Activated gamma-delta T cell treated with anti-CD3 and anti-CD28 coated beads, Interleukin-2, amount 50 U/mL, for 16 hours (primary cell): ENCODE data around the gene WNT8B.
A peak's percentile ranks its signal among the peaks of the same experiment; 100 is the strongest.

Experiments used
- DNase-seq: peaks from one replicate; pipeline ENCODE4 v3.0.0-alpha.2; 2020; ENCODE audit warnings: low read depth

The WNT8B gene

DNA sequence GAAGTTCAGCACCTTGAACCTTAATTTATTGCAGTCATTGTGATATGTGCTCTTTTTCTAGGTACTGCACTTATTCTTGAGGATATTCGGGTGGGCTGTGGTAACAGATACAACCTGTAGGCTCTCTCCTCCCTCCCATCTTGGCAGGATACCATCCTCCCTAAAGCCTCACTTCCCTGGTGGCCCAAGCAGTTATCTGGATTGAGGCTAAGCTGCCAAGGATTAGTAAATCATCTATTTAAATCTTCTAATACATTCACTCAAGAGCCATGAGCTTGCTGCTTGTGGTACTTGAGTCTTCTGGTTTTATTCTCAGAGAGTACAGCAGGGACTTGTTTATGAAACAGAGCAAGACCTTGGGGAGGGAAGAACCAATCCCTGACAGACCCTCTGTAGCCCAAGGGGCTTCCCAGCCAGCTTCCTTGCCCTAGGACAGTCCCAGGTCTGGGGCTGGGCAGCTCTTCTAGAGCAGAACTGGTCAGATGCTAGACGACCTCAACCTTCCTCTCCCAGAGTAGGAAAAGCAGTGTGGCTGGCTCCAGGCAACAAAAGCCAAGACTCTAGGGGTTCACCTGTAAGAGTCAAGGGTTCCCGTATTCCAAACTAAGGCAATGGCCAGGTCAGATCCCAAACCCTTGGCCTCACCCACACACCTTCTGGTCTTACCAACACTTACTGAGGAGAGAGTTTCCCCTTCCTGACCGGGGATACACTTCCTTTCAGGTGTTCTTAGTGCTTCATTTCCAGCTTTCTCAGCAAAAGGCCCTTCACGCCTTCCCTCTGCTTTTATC is 21.3 kb downstream of the WNT8B start:
- DNase-seq = no peak

DNA sequence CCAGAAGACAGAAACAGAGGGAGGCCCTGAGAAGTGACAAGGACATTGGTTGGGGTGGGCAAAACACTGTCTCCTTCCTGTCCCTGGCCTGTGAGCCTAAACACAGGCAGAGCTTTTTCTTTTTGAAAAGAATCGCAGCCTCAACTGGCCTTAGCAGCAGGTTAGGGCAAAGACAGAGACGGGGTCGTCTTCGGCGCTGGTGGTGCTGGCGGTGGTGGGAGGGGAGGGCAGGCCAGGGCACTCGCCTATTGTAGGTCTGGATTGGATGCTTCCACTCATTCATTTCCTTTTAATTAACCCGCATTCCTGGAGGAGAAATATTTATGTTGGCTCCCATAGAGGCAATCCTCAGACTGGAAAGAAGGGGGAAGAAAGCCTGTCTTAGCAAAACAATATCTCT is 22.6 kb downstream of the WNT8B start:
- DNase-seq = no peak

DNA sequence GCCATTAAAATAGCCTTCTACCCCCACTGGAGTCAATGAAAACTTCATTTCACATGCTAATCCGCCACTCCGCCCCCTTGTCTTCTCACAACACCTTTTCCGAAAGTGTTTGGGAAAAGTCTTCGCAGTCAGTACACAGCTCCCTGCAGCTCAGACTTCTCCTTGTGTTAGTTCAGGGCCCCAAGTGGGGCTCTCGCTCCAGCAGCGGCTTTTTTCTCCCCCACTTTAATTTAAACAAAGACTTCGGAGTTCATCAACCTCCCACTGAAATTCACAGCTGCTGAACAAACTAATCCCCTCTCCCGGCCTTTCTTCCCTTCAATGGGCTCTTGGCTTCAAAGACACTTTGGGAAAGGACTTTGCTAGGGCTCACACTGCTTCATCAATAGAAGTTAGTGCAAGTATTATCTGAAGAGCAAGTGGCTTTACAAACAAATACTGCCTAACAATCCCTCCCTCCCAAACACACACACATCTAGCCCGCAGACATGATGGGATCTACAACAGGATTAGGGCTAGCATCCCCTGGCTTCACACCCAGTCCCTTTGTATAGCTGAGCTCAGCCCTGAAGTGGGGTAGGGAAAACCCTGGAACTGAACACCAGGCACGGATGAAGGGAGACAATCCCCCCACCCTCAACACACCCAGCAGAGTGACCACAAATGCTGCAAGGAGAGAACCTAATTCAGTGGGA is 23.1 kb downstream of the WNT8B start:
- DNase-seq = no peak

DNA sequence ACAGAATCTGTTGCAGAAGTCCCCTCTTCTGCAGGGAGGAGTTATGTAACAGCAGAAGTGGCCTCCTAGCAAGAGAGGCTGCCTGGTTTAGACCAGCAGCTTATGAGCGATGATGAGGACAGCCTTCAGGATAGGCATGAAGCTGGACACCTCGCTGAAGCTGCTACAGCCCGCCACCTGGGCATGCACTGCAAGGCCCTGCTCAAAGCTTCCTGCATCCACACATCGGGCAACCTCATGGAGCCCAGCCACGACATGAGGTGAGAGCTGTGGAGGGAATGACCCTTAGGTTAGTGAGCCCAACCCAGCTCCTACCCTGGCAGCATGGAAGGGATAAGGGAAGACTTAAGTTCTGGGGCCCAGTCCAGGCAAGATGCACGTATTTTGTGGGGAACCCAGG is 24.7 kb downstream of the WNT8B start:
- DNase-seq = no peak

DNA sequence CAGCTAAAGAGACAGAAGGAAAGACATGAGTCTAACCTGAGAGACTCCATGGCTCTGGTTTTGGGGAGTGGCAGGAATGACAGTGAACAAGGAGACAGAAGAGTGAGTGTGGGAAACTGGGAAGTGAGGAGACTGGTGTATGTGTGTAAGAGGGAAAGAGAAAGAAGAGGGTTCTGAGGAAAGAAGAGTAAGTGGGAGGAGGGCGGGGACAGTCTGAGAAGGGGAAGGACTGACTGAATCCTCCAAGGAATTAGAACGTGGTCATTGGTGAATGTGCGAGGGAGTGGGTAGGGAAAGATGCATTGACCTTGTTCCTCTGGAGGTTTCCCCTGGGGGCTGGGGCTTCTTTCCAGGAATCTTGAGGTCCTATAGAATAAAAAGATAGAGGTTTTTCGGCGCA is 26.6 kb downstream of the WNT8B start:
- no peak for DNase-seq

DNA sequence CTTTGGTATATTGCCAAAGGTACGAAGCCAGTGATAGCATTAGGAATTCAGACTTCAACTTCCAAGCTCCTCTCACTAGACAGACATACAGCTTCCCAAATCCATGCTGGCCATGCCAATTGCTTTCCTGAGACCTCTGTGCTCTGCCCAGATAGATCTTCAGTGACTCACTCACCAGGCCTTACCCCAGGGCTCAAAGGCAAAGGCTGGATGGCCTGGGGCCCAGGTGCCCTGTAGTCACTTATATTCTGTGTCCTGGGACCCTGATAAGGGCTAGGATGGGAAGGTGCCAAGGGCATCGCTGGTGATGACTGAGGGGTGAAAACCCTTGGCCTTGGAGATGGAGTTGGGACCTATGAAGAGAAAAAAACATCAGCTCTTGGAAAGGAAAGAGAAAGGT is 27.7 kb downstream of the WNT8B start:
- DNase-seq = no peak

DNA sequence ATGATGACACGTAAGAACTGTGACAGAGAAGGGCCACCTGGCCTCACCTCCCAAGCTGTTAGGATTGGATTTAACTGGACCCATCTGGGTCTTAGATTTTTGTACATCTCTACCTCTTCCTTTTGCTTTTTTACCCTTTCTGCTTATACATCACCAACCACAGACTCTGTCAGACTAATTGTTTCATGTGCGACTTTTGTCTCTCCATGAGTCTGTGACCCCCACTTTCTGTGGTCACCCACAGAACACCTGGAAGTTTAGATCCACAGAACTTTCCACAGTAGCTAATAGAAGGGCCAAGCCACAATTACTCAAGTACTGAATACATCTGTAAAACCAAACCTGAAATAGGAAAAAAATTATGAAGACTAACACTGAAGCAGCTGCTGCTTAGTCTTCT is 33.8 kb downstream of the WNT8B start:
- DNase-seq = no peak

DNA sequence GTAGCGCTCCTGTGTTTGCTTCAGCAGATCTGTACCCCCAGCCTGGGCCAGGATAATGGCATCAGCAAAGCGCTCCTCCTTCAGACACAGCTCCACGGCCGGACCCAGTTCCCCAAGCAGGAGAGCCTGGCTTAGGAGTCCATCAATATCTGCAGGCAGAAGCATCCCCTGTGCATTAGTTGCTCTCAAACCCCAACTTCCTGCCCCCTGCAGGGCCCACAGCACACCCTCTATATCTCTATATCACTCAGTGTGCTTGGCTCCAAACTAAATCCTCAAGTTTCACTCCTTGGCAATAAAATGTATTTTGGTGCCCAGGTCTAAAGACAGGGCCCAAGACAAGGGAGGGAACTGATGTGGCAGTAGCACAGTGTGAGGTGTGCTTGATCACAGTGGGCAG is 35.2 kb downstream of the WNT8B start:
- DNase-seq = no peak

DNA sequence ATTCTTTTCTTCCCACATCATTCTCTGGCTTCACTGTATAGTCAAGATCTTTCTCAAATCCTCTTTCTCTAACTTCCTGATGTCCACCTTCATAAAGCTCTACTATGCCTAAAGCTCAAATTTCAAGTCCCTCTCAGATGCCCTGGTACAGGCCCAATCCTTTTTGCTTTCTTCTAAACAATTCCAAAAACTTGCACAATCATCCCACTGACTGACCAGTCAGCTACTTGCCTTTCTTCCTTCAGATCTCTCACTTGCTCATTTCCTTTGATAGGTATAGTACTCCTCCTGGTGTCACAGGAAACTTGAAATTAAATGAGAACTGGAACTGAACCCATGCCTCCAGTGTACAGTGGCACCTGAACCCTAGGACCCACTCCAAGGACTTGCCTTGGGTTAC is 38.6 kb downstream of the WNT8B start:
- DNase-seq = no peak

DNA sequence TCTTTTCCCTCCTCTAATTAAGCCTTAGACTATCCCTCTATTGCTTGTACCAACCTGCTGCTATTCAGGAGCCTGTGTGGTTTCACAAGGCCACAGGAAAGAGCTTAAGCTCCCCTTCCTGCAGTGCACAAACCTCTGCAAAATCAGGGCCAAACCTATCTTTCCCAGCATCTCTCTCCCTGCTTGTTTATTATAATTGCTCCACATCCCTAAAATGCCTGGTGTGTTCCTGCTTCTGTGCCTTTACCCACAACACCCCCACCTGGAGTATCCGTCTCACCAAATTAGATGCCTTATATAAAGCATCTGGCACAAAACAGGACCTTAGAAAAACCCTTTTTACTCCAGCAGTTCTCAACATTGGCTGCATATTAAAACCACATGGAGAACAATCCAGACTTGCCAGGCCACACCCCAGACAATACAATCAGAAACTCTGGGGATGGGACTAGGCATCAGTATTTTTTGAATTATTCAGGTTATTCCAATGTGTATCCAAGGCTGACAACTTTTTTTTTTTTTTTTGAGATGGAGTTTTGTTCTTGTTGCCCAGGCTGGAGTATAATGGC is 40.2 kb downstream of the WNT8B start:
- no peak for DNase-seq

DNA sequence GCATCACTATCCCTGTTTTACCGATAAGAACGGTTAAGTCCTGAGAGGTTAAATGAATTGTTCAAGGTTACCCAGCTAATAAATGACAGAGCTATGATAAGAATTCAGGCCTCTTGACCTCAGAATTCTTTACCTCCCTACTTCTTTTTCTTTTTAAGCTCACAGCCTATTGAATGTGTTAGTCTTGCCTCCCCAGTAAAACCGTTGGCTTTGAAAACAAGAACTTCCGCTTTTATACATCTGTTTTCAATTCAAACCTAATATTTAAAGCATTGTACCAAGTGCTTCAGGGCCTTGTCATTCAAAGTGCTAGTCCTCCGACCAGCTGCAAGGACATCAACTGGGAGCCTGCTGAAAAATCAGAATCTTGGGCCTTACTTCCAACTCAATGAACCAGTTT is 41.3 kb downstream of the WNT8B start:
- no peak for DNase-seq

DNA sequence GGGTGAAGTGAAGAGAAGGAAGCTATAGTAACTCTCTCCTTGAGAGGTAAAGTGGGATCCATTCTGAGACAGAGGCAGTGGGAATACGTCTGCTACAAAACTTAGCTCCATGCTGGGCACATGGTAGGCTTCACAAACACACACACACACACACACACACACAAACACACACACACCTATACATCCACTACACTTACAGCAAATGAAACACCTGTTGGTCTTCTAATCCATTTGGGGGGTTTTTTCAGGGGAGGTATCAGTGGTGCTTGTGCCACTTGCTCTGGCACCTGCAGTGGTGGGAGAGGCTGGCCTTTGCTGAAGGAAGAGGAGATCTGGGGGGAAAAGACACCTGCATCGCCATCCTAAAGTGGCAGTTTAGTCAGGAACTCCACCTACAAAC is 42.4 kb downstream of the WNT8B start:
- DNase-seq = no peak

DNA sequence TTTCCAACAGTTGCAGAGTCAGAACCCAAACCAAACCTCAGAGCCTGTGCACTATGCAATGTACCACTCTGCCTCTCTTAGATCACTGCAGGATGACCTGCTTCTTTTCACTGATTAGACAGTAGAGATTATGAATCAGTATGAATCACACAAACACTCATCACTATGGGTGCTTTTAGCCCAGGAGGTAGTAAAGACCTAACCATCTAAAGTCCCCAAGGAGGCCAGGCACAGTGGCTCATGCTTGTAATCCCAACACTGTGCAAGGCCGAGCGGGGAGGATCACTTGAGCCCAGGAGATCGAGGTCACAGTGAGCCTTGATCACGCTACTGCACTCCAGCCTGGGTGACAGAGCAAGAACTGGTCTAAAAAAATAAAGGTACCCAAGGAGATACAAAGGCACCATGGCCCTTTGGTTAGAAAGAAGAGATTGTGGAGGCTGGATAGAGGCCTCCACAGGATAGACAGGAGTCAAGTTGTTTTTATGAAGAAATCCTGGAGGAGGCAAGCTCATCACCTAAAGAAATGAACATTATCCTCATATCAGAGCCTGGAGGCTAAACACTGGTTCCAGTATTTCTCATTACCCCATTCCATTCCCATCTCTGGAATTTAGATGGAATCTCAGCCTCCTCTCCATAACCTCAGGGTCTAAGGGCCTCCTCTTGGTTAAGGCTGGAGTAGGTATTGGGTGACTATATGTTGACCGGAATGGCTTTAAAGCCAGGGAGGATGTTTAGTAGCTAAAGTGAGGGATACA is 44.0 kb downstream of the WNT8B start:
- no peak for DNase-seq

DNA sequence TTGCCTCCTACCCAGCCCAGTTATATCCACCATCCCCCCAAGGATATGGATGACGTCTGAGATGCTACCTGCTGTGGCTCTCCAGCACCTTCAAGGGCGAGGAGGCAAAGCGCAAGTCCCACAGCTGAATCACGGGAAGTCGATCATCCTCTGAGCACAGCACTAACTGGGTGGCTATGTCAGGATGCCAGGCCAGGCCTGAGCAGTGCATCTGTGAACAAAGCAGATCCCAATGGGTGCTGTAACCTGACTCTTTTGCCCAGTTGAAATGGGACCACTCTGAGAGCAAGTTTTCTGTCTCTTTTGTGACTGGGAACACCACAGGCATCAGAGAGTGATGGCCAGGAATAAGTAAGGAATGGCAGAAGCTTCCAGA is 44.5 kb downstream of the WNT8B start:
- DNase-seq = no peak

DNA sequence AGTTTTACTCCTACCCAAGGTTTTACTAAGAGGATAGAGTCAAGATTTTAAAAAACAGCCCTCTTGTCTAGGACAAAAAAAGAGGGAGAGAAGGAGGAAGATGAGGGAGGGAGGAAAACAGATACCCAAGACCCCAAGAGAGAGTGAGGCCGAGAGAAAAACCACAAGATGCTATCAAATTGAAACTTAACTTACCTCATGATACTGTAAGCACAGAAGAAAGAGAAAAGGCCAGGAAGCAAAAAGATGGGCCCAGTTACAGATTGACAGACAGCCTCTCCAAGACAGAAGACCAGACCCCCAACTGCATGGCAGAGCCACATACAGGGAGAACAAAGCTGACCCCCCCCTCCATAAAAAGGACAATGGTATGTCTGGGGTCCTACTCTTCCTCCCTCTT is 45.5 kb downstream of the WNT8B start:
- no peak for DNase-seq

DNA sequence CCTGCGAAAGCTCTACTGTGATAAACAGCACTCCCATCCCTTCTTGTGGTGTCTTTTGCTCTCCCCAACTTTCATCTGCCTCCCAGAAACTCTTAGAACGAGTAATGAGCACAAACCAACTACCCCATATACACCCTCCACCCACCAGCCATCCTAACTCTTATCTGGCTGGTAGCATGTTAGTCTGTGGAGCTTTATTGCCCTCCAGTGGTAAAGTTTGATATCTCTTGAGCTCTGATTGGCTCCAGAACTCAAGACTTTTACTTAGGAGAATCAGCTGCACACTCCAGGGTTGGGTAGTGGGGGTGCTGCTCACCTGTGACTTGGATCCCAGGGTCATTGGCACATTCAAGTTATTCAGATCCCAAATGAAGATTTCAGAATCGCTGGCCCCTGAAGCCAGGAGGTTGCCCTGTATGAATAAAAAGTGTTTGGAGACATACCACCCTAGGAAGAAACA is 45.9 kb downstream of the WNT8B start:
- DNase-seq = no peak

DNA sequence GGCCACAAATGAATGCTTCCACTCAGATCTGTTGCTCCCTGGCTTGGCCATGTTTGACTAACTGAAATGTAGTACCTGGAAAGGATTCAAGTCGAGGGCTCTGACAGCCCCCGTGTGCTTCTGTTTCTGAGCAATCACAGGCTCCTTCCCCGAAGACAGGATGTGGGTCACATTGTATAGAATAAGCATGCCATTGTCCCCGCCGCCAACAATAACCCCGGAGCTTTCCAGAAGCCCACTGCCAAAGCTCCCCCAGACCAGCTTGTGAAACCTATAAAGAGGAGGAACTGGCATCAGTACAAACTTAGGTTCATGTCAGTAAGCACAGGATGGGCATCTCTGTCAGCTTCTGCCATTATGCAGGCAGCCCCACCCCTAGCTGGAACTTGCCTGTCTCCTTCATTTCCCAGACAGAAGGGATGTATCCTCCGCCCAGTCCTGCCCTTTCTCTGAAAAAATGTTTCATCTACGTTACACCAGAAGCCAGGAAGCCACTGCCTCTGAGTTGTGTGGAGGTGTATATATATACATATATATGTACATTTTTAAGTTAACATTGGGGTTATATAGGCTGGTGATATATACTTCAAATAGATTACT is 46.5 kb downstream of the WNT8B start:
- DNase-seq = no peak

DNA sequence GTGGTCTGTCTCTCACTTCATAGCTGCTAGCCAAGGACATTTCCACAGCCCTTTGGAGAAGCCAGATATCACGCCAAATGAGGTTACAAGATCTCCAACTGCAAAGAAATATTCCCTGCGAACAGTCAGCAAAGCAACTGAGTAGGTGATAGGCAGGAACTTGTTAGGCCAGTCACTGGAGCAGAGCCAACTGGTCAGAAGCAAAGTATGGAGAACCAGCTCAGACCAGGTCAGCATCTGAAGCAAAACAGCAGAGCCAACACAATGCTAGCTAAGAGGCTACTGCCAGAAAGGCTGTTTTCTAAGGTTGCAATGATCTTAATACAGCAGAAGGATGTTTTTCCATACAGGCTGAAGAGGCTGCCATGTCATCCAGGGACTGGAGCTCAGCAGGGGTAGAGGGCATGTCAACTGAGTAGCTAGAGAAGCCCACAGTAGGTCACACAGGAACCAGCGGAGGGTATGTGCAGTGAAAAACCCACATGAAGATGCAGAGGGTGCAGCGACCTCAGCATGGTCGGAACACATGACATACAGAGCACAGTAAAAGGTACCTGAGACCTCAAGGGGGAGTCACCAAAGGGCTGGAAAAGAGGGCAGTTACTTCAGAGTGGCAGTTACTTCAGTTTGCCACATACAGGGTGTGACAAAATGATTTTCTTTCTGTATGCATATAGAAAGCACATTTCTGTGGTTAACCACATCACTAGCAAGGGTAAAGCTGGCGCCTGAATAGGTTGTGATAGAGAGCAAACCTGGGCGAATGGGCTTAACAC is 47.9 kb downstream of the WNT8B start:
- peak; percentile 45 for DNase-seq

DNA sequence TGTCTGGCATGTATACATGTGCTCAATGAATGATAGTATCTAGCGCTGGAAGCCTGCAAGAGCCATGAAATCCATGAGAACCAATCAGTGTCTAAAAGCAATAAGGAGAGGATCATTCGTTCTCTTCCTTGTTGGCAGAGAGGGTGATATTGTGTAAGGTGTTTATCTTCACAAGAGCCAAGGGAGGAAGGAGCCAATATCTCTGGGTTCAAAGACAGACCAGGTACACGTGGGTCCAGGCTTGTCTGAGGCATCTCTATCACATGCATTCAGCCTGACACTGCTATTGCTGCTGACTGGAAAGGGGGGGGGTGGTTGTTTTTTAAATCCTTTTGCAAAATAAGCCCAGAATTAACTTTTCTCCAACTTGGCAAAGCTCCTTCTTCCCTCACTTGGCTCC is 52.8 kb downstream of the WNT8B start:
- DNase-seq = no peak

DNA sequence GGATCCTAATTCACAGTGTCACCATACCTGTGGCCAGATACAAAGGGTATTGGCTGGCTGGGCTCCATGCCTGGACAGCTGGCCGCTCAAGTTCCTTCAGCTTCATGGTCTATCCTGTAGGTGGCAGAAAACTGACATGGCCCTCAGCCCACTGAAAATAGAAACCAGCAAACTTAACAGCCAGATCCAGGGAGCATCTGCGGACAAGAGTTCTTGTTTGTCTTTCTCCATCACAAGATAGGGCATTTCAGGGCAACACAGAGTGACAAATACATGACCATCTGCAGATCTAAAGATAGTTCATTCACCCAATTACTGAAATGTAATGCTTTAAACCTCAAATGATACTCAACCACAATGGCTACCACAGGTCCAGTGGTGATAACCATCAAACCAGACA is 54.0 kb downstream of the WNT8B start:
- no peak for DNase-seq

DNA sequence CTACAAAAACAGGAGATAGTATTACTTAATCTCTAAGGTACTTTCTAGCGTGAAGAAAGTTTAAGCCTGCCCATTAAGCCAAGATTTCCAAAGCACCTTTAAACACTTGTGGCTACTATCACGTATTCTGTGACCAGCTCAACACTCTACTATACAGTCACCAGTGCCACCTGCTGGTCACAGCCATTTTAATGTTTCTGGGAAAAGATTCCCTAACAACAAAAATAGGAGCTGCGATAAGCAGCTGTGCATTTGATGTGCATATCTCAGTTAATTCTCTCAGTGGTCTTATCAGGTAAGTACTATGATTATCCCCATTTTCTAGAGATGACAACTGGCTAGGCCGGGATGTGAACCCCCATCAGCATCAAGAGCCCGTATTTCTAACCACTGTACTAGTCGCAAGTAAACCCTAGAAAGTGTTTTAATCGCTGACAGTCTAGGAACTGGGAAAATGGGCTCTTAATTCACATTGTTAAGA is 56.0 kb downstream of the WNT8B start:
- DNase-seq = peak; percentile 46
